ENCODE data around the gene GSG1L2. TPM values are rescaled to one million over a fixed set of nuclear protein-coding genes. Genes with fewer than 3 reads are reported as not detected.

The GSG1L2 gene
- polyA plus RNA-seq, 2 of the 4 experiments (the other 2 are of a cell fraction) = not detected

DNA sequence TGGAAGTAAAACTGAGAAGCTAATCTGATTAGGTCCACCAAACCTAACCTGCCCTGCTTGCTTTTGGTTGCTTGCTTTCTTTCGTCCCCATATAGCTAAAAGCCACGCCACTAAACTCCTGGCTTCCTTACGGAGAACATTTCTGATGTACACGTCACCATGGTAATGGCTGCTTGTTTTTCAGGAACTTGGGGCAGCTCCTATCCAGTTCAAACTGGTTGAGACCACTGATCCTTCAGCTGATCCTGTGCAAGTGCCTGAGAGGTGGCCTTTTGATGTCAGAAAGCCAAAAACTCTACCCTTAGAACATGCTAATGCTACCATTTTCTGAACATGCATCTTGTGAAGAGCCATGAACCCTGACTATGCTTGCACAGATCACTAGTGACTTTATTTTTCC lies 16.1 kb downstream of the GSG1L2 start:
- Histone ChIP-seq H3K9me3 (no peaks in the 10 kb centered on the region), H3K4me1 (peaks cover 15% of the 10 kb centered on the region), H3K4me2 (no peak overlapping the region), H3K27ac (peak overlapping the region in 1 of 2 experiments; percentile 23; a peak in 3 of 6 replicates), H3K4me3 (no peak overlapping the region)
- no peak for ATAC-seq
- TF ChIP-seq, protein P1, sequence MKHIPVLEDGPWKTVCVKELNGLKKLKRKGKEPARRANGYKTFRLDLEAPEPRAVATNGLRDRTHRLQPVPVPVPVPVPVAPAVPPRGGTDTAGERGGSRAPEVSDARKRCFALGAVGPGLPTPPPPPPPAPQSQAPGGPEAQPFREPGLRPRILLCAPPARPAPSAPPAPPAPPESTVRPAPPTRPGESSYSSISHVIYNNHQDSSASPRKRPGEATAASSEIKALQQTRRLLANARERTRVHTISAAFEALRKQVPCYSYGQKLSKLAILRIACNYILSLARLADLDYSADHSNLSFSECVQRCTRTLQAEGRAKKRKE (CRISPR knock-in tag; IDR thresholded peaks at IDR 0.05; ENCODE audit: low read depth) = no peak
- TF ChIP-seq, protein P2, sequence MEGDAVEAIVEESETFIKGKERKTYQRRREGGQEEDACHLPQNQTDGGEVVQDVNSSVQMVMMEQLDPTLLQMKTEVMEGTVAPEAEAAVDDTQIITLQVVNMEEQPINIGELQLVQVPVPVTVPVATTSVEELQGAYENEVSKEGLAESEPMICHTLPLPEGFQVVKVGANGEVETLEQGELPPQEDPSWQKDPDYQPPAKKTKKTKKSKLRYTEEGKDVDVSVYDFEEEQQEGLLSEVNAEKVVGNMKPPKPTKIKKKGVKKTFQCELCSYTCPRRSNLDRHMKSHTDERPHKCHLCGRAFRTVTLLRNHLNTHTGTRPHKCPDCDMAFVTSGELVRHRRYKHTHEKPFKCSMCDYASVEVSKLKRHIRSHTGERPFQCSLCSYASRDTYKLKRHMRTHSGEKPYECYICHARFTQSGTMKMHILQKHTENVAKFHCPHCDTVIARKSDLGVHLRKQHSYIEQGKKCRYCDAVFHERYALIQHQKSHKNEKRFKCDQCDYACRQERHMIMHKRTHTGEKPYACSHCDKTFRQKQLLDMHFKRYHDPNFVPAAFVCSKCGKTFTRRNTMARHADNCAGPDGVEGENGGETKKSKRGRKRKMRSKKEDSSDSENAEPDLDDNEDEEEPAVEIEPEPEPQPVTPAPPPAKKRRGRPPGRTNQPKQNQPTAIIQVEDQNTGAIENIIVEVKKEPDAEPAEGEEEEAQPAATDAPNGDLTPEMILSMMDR (IDR thresholded peaks at IDR 0.05) = no peak
- TF ChIP-seq RARB (CRISPR knock-in tag; IDR thresholded peaks at IDR 0.05) (no peak), MAFK (IDR thresholded peaks at IDR 0.05; ENCODE audit: partially characterized antibody) (no peak), FOSL2 (IDR thresholded peaks at IDR 0.05) (no peak), FOSL2 (CRISPR knock-in tag; IDR thresholded peaks at IDR 0.05) (no peak), JUNB (IDR thresholded peaks at IDR 0.05) (no peak), POLR2AphosphoS2 (conservative IDR thresholded peaks at IDR 0.05; ENCODE audit: low read length) (no peak), RCOR1 (IDR thresholded peaks at IDR 0.05; ENCODE audit: low read depth, low read length) (no peak), TFCP2L1 (CRISPR knock-in tag; IDR thresholded peaks at IDR 0.05) (no peak), HDAC2 (IDR thresholded peaks at IDR 0.05) (no peak), CBX8 (IDR thresholded peaks at IDR 0.05) (no peak), ESRRA (IDR thresholded peaks at IDR 0.05; ENCODE audit: borderline replicate concordance, low read length) (no peak), HOXB13 (CRISPR knock-in tag; IDR thresholded peaks at IDR 0.05; ENCODE audit: low read depth) (no peak), MYC (IDR thresholded peaks at IDR 0.05; ENCODE audit: borderline replicate concordance, low read length) (no peak), NR3C1 (IDR thresholded peaks at IDR 0.05) (no peak), CHD2 (IDR thresholded peaks at IDR 0.05; ENCODE audit: low read length, partially characterized antibody) (no peak)
- TF ChIP-seq, protein P3, sequence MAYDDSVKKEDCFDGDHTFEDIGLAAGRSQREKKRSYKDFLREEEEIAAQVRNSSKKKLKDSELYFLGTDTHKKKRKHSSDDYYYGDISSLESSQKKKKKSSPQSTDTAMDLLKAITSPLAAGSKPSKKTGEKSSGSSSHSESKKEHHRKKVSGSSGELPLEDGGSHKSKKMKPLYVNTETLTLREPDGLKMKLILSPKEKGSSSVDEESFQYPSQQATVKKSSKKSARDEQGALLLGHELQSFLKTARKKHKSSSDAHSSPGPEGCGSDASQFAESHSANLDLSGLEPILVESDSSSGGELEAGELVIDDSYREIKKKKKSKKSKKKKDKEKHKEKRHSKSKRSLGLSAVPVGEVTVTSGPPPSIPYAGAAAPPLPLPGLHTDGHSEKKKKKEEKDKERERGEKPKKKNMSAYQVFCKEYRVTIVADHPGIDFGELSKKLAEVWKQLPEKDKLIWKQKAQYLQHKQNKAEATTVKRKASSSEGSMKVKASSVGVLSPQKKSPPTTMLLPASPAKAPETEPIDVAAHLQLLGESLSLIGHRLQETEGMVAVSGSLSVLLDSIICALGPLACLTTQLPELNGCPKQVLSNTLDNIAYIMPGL (CRISPR knock-in tag; IDR thresholded peaks at IDR 0.05; ENCODE audit: borderline replicate concordance) = no peak
- TF ChIP-seq, protein P4, sequence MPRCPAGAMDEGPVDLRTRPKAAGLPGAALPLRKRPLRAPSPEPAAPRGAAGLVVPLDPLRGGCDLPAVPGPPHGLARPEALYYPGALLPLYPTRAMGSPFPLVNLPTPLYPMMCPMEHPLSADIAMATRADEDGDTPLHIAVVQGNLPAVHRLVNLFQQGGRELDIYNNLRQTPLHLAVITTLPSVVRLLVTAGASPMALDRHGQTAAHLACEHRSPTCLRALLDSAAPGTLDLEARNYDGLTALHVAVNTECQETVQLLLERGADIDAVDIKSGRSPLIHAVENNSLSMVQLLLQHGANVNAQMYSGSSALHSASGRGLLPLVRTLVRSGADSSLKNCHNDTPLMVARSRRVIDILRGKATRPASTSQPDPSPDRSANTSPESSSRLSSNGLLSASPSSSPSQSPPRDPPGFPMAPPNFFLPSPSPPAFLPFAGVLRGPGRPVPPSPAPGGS (IDR thresholded peaks at IDR 0.05) = no peak
- TF ChIP-seq, protein P5, sequence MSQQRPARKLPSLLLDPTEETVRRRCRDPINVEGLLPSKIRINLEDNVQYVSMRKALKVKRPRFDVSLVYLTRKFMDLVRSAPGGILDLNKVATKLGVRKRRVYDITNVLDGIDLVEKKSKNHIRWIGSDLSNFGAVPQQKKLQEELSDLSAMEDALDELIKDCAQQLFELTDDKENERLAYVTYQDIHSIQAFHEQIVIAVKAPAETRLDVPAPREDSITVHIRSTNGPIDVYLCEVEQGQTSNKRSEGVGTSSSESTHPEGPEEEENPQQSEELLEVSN (IDR thresholded peaks at IDR 0.05; ENCODE audit: borderline replicate concordance, low read depth) = no peak
- WGBS (ENCODE audit: missing lambda C conversion rate) = 91% methylated on average over 4 of the region's 4 CpGs
- DNase-seq (ENCODE audit: low read depth in 1 of 2, low spot score in 1 of 2) = no peak
- CTCF ChIA-PET = interaction anchor here (0.7 to 1.8 kb wide), 3 partner anchors 10 to 123 kb away, joined by 3 to 6 read pairs (median 5); no protein-coding TSS in a partner anchor
- POLR2A ChIA-PET = no interaction called here
- no peak for FAIRE-seq

DNA sequence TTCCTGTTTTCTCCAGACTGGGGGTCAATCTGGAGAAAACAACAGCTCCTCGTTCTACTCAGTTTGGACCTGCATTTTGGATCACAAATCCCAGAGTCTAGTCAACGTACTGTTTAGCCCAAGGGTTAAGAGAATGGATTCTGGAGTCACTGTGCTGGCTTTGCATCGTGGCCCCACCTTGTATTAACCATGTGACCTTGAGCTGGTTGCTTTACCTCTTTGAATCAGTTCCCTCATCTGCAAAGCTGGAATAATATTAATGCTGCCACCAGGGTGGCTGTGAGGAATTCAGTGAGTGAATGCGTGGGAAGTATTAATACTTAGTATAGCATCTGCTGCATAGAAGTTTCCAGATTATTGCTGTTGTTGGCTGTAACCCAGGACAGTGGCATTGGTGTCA lies 19.2 kb downstream of the GSG1L2 start:
- peak; percentile 55 to 56 for DNase-seq (ENCODE audit: low read depth in 1 of 2, low spot score in 1 of 2)
- peak; percentile 71 to 73 for ATAC-seq
- H3K4me2 ChIP-seq = peak overlapping the region; percentile 68
- WGBS (ENCODE audit: missing lambda C conversion rate) = 36% methylated on average over 4 of the region's 4 CpGs
- ChIA-PET CTCF (interaction anchor here (0.9 to 2.5 kb wide), 17 partner anchors 9 to 225 kb away, joined by 3 to 12 read pairs (median 5); partner anchors contain the start of gene GLP2R), POLR2A (interaction anchor here (1.0 to 1.7 kb wide), 3 partner anchors 33 to 40 kb away, joined by 3 to 11 read pairs (median 11); no protein-coding TSS in a partner anchor)
- FAIRE-seq = no peak
- H3K27ac ChIP-seq = peak overlapping the region; percentile 89 to 90
- TF ChIP-seq SMC3 (IDR thresholded peaks at IDR 0.05) = no peak
- TF ChIP-seq, protein P6, sequence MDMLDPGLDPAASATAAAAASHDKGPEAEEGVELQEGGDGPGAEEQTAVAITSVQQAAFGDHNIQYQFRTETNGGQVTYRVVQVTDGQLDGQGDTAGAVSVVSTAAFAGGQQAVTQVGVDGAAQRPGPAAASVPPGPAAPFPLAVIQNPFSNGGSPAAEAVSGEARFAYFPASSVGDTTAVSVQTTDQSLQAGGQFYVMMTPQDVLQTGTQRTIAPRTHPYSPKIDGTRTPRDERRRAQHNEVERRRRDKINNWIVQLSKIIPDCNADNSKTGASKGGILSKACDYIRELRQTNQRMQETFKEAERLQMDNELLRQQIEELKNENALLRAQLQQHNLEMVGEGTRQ (IDR thresholded peaks at IDR 0.05) = peak; percentile 42; the same call in 1 of the 2 replicates
- TF ChIP-seq HEYL (CRISPR knock-in tag; IDR thresholded peaks at IDR 0.05) = no peak
- TF ChIP-seq, protein P1 (CRISPR knock-in tag; IDR thresholded peaks at IDR 0.05; ENCODE audit: low read depth) = no peak
- TF ChIP-seq, protein P5 (IDR thresholded peaks at IDR 0.05; ENCODE audit: borderline replicate concordance, low read depth) = peak; percentile 19; the same call in 1 of the 2 replicates
- no peak for TF ChIP-seq JUN (IDR thresholded peaks at IDR 0.05)
- H3K4me1 ChIP-seq = peaks cover 15% of the 10 kb centered on the region
- no peaks in the 10 kb centered on the region for H3K9me3 ChIP-seq
- H3K4me3 ChIP-seq = peak overlapping the region; percentile 10; the same call in 1 of the 3 replicates

Measured in A549 (cell line).